ENCODE results near the gene CDK5. TPM values are rescaled to one million over a fixed set of nuclear protein-coding genes. Genes with fewer than 3 reads are reported as not detected.

The CDK5 gene
- total and polyA plus RNA-seq, 9 of the 15 experiments (the other 6 are each of a cell fraction or from before 2014, with no cell fraction given), result 3.2 to 38.0 (median 27.5) TPM

DNA sequence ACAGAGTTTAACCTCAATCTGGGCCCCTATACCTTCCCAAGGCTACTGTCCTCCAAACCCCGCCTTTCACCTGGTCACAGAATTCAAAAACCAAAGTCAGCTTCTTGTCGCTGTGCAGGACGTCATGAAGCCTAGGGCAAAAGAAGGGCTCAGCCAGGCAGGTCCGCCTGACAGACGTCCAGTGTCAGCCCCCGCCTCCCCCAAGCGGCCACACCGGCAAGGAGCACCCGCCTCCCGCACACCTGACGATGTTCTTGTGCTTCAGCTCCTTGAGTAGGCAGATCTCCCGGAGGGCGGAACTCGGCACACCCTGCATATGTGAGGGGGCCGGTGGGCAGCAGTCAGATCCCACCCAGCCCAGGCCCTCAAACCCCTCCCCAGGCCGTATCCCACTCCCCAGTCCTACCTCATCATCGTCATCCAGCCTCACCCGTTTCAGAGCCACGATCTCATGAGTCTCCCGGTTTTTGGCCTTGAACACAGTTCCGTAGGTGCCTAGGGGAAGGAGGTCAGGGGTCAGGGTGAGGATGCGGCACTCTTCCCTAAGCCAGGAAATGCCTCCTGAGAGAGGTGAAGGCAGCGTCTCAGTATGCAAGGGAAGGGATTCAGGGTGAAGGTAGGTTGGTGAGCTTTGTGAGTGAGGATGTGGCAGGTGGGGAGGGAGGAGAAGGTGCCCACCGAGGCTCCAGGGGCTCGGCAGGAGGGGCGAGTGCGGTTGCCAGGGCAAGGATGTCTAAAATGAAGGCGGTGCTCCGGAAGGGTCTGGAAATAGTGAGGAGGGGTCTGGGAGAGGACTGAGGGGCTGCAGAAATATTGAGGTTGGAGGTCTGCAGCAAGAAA, 811 bp downstream of the CDK5 start (continued):
- TF ChIP-seq, protein P1, sequence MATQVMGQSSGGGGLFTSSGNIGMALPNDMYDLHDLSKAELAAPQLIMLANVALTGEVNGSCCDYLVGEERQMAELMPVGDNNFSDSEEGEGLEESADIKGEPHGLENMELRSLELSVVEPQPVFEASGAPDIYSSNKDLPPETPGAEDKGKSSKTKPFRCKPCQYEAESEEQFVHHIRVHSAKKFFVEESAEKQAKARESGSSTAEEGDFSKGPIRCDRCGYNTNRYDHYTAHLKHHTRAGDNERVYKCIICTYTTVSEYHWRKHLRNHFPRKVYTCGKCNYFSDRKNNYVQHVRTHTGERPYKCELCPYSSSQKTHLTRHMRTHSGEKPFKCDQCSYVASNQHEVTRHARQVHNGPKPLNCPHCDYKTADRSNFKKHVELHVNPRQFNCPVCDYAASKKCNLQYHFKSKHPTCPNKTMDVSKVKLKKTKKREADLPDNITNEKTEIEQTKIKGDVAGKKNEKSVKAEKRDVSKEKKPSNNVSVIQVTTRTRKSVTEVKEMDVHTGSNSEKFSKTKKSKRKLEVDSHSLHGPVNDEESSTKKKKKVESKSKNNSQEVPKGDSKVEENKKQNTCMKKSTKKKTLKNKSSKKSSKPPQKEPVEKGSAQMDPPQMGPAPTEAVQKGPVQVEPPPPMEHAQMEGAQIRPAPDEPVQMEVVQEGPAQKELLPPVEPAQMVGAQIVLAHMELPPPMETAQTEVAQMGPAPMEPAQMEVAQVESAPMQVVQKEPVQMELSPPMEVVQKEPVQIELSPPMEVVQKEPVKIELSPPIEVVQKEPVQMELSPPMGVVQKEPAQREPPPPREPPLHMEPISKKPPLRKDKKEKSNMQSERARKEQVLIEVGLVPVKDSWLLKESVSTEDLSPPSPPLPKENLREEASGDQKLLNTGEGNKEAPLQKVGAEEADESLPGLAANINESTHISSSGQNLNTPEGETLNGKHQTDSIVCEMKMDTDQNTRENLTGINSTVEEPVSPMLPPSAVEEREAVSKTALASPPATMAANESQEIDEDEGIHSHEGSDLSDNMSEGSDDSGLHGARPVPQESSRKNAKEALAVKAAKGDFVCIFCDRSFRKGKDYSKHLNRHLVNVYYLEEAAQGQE (IDR thresholded peaks at IDR 0.05; ENCODE audit: borderline replicate concordance), result peak; percentile 14; the same call in 1 of the 2 replicates
- TF ChIP-seq, protein P1 (CRISPR knock-in tag; IDR thresholded peaks at IDR 0.05; ENCODE audit: low read depth), result no peak
- TF ChIP-seq, protein P2, sequence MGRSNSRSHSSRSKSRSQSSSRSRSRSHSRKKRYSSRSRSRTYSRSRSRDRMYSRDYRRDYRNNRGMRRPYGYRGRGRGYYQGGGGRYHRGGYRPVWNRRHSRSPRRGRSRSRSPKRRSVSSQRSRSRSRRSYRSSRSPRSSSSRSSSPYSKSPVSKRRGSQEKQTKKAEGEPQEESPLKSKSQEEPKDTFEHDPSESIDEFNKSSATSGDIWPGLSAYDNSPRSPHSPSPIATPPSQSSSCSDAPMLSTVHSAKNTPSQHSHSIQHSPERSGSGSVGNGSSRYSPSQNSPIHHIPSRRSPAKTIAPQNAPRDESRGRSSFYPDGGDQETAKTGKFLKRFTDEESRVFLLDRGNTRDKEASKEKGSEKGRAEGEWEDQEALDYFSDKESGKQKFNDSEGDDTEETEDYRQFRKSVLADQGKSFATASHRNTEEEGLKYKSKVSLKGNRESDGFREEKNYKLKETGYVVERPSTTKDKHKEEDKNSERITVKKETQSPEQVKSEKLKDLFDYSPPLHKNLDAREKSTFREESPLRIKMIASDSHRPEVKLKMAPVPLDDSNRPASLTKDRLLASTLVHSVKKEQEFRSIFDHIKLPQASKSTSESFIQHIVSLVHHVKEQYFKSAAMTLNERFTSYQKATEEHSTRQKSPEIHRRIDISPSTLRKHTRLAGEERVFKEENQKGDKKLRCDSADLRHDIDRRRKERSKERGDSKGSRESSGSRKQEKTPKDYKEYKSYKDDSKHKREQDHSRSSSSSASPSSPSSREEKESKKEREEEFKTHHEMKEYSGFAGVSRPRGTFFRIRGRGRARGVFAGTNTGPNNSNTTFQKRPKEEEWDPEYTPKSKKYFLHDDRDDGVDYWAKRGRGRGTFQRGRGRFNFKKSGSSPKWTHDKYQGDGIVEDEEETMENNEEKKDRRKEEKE (IDR thresholded peaks at IDR 0.05; ENCODE audit: borderline replicate concordance in 1 of 2, control insufficient read depth in 1 of 2, low read depth in 2 of 2, low read length in 1 of 2), result no peak
- TF ChIP-seq CREM (IDR thresholded peaks at IDR 0.05; ENCODE audit: low read depth) (peak; percentile 50; the same call in 1 of the 2 replicates), GTF2E2 (tag; IDR thresholded peaks at IDR 0.05) (peak; percentile 75; the same call in 1 of the 2 replicates), FOXK2 (conservative IDR thresholded peaks at IDR 0.05 in 1 of 2, IDR thresholded peaks at IDR 0.05 in 1 of 2; ENCODE audit: low read depth in 2 of 2) (peak in 1 of 2 experiments; percentile 44; a peak in 2 of 4 replicates), NR2C1 (IDR thresholded peaks at IDR 0.05) (no peak), NR2C1 (tag; IDR thresholded peaks at IDR 0.05) (peak; percentile 54), RBBP5 (IDR thresholded peaks at IDR 0.05; ENCODE audit: borderline replicate concordance, insufficient read depth, low read length, poor library complexity, severe bottlenecking) (peak; percentile 8), MTA1 (IDR thresholded peaks at IDR 0.05; ENCODE audit: borderline replicate concordance) (0 out of 2 replicates have a peak, but pooled peaks have one; percentile 34)
- TF ChIP-seq, protein P3, sequence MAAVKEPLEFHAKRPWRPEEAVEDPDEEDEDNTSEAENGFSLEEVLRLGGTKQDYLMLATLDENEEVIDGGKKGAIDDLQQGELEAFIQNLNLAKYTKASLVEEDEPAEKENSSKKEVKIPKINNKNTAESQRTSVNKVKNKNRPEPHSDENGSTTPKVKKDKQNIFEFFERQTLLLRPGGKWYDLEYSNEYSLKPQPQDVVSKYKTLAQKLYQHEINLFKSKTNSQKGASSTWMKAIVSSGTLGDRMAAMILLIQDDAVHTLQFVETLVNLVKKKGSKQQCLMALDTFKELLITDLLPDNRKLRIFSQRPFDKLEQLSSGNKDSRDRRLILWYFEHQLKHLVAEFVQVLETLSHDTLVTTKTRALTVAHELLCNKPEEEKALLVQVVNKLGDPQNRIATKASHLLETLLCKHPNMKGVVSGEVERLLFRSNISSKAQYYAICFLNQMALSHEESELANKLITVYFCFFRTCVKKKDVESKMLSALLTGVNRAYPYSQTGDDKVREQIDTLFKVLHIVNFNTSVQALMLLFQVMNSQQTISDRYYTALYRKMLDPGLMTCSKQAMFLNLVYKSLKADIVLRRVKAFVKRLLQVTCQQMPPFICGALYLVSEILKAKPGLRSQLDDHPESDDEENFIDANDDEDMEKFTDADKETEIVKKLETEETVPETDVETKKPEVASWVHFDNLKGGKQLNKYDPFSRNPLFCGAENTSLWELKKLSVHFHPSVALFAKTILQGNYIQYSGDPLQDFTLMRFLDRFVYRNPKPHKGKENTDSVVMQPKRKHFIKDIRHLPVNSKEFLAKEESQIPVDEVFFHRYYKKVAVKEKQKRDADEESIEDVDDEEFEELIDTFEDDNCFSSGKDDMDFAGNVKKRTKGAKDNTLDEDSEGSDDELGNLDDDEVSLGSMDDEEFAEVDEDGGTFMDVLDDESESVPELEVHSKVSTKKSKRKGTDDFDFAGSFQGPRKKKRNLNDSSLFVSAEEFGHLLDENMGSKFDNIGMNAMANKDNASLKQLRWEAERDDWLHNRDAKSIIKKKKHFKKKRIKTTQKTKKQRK (IDR thresholded peaks at IDR 0.05; ENCODE audit: borderline replicate concordance, low read depth, low read length), result no peak

Data from K562 (cell line).